Stimulated activated CD4-positive, alpha-beta T cell treated with anti-CD3 and anti-CD28 coated beads, Interleukin-1b, Interleukin-23, amount 100 ng/mL, for 48 hours (primary cell): ENCODE results near the gene EML6.
"Not testable (repeated sequence)": the region's sequence is repeated elsewhere in the genome, so short reads cannot be mapped to it uniquely, and the experiment has no call there.

Experiments
- DNase-seq: peaks from one replicate; pipeline ENCODE4 v3.0.0-alpha.2; 2020

The EML6 gene

GRCh38 chr2:54808661-54809060 lies 85.2 kb downstream of the EML6 start:
- DNase-seq: no peak

GRCh38 chr2:54809819-54810218 lies 86.4 kb downstream of the EML6 start:
- no peak for DNase-seq

DNA sequence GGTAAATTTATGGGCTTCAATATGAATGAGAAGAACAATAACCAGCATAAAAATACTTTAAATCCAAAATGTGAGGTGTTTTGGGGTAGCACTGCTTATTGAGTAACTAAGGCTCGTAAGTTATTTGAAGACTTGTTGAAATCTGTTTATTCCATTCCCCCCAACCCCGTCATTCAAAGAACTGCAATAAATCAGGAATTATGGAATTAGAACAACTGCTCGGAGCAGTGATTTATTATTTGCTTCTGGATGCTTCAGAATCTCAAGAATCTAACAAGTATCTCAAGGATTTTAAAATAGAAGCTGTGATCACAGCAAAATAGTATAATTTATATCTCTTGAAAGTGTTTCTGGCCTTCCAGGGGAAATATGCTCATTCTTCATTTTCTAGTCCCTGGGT lies 86.8 kb downstream of the EML6 start:
- no peak for DNase-seq

- DNase-seq: no peak
These were observed 90.1 kb downstream of the EML6 start for GRCh38 chr2:54813584-54813983.

DNA sequence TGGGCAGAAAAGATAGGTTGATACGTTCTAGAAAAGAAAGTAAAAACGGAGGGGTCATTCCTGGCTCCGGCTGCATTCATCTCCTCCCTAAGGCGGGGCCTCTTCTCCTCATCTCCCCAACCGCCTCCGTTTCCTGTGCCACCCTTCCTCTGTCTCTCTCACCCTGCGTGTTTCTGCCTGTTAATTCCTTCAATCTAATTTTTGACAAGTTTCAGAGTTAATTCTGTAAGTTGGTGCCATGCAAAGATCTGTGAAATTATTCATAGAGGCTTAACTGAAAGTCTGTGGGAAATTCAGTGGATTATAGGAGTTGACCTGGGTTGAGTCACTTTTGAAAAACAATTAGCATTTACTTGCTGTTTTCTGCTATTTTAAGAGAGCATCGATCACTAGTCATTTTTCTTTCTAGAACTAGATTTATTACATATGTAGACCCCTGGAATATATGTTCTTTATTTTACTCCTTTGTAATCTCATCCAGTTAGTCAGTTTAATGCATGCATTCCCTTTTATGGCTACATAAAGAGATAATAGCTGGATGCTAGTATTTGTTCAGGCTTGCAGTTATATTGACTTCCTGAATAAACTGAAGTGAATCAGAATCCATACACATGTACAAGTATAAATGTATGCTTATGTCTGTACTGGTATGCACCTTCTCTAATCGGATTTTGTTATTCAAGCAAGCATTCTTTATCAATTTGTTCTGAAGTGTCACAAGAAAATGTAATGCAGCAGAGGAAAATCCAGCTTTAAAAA lies 91.1 kb downstream of the EML6 start:
- DNase-seq: no peak

DNA sequence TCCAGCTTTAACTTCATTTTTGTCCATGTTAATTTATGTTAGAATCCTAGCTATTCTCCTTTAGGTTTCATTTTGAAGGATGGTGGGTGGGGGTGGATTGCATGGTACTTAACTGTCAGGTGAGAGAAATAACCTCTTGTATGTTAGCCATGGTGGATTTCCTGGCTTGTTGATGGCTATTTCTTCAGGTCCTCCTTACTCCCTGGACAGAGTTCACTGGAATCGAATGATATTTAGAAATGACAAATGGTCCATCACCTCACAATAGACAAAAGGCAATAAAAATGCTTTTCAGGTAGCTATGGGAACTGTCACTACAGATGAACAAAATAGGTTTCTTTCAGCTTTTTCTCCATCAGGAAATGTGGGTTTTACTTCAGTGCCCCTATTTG lies 91.7 kb downstream of the EML6 start:
- no peak for DNase-seq

- DNase-seq: no peak
These were observed 94.8 kb downstream of the EML6 start for GRCh38 chr2:54818226-54818625.

- DNase-seq: no peak
These were observed 97.1 kb downstream of the EML6 start for GRCh38 chr2:54820558-54820957.

- DNase-seq: no peak
These were observed 101.1 kb downstream of the EML6 start for GRCh38 chr2:54824567-54824966.

GRCh38 chr2:54830546-54830945 lies 107.1 kb downstream of the EML6 start:
- no peak for DNase-seq

- no peak for DNase-seq
These were observed 108.0 kb downstream of the EML6 start for GRCh38 chr2:54831480-54831879.

DNA sequence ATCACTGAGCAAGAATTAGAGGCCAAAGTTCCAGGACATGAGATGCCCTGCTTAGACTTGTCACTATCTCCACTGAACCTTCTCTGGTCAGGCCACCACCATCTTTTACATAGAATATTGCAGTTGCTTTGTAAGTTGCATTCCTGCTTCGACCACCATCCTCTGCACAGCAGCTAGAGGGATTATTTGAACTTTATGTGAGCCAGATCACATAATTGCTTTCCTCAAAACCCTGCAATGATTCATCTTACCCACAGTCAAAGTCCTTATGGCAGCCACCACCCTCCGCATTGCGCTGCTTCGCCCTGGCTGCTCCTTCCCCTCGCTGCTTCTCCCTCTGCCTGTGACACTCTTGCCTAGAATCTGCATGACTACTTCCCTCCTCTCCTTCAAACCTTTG lies 111.3 kb downstream of the EML6 start:
- DNase-seq: no peak

GRCh38 chr2:54836477-54836876 lies 113.0 kb downstream of the EML6 start:
- no peak for DNase-seq

DNA sequence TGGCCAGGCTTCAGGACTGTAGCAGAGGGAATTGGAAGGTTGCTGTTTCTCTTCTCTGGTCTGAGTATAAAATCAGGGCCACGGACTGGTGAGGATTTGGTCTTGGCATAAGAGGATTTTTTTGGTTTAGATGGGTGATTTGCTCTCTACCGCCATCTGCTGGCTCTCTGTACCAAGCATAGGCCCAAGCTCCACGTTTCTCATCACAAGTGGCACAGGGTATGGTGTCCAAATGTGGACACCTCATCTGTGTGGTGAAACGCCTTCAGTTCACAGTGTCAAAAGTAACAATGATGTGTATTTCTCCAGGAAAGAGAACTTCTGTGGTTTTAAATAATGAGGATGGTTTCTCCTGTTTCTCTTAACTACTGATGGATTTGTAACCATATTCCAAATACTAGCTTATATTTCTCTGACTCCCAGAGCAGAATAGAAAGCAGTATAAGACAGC lies 115.1 kb downstream of the EML6 start:
- peak; percentile 51 for DNase-seq

DNA sequence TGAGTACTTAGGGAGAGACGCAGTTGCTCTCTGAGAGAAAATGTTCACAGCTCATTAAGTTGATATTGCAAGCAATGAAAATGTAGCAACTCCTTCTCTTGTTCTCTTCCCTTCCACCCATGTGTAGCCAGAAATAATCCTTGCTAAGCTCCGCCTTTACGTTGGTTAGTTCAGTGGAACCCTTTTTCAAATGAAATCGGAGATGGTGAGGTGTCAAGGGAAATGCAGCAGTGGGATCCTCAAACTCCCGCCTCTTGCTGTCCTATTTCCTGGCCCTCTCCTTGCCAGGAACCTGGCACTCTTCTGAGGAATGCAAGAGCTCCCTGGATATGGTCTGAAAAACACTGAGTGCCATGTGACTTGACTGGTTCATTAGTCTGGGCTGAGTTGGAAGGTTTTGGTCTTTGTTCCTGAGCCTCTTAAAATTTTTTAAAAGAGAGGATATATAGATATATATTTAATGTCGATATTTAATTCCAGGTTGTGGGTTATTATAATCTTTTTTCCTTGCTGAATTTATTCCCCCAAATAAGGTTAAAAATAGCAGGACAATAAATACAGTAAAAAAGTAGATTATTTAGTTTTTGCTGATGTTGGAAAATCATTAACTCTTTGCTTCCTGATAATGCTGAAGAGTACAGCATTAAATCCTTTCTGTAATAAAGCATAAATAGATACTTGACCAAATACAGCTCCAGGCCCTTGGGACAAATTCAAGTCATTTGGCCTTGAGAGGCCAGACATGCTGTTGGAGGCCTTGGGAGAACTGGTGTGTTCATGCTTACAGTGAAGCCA lies 116.2 kb downstream of the EML6 start:
- no peak for DNase-seq

GRCh38 chr2:54840559-54841468 lies 117.4 kb downstream of the EML6 start:
- no peak for DNase-seq

- DNase-seq: not testable (repeated sequence)
These were observed 118.0 kb downstream of the EML6 start for GRCh38 chr2:54841500-54841899.

- no peak for DNase-seq
These were observed 121.6 kb downstream of the EML6 start for GRCh38 chr2:54845094-54845493.

DNA sequence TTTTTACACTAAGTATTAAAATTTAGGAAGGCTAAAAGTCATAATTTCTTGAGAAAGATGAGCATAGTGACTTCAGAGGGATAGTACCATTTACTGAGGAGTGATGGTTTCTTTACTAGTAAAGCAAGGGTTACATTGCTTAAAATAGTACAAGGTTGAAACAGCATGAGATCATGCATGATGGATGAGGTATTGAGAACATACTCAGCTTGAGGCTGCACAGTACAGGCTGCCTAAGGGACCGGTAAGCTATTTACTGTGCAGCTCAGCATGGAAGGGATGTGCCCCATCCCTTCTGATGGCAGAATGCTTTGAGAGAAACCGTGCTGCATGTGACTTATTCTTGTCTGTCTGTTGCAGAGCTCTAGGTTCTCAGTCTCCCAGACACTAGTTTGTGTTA lies 122.1 kb downstream of the EML6 start:
- DNase-seq: no peak

DNA sequence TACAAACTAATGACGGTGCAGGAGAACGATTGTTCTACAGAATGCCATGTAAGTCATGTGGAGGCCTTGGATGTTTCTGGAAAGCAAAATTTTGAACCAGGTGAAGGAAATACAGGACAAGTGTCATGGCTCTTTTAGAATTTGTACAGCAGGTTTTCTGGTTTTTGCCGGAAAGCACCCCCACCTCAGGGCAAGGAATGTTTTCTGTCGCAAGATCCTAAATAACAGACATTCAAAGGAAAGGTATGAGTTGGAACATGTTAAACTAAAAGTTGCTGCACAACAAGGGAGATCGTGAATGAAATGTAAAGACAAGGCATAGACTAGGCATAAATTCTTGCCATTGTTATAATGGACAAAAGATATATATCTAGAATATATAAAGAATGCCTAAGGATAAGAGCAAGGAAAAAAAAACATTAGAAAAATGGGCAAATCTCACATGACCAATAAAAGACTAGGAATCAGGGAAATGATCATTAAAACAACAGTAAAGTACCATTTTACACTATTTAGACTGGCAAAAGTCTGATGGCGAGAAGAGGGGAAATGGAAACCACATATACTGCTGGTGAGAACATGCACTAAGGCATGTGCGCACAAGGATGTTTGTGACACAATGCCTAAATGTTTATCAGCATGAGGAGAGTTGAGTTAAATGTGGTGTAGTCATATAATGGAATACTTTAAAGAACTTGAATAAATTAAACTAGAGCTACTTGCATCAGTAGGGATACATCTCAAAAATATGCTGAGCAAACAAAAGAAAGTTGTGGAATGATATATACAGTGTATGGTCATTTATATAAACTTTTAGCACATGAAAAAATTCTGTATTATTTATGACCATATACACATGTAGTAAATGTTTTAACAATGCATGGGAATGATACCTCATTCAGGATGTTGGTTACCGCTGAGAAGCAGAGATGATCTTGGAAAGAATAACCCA lies 127.0 kb downstream of the EML6 start:
- DNase-seq: no peak

DNA sequence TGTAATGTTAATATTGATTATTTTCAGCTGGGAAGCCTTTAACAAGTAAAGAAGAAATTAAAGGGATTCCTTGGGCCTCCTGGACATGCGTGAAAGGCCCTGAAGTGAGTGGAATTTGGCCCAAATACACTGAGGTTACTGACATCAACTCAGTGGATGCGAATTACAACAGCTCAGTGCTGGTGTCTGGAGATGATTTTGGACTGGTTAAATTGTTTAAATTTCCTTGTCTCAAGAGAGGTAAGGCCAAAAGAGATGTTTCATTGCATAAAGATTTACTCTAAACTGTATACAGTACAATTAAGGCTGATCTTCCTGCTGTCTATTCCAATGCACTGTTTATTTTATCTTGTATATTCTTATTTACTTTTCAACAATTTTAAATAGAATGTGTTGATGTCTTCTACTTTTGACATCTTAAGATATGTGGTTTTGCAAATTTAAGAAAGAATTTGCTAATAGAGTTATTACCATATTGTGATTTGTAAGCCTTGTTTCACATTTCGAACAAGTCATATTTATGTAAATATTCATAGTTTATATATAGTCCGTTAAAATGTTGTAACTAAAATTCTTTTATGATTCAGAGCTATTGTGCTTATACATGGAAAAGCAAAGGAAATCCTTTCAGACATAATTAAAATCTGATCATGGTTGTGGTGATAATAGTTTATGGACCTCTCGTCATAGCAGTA lies 130.3 kb downstream of the EML6 start:
- DNase-seq: no peak
